GM19395 (cell line): ENCODE results near the gene FAM9C.
"Not testable (repeated sequence)": the region's sequence is repeated elsewhere in the genome, so short reads cannot be mapped to it uniquely, and the experiment has no call there.

Experiments used
- ATAC-seq: cut with Tn5 transposase; IDR thresholded peaks from one replicate; pipeline ENCODE4 v1.9.1; 2021; ENCODE audit warnings: mild to moderate bottlenecking, moderate library complexity; ENCODE audit not compliant: unreplicated experiment

FAM9C gene

GRCh38 chrX:13076176-13076961 is 31.9 kb upstream of the FAM9C start:
- ATAC-seq = peak; percentile 44

- peak; percentile 94 for ATAC-seq
Measured at GRCh38 chrX:13074297-13075262, 30.2 kb upstream of the FAM9C start.

GRCh38 chrX:13069771-13070416 is 25.5 kb upstream of the FAM9C start:
- no peak for ATAC-seq

DNA sequence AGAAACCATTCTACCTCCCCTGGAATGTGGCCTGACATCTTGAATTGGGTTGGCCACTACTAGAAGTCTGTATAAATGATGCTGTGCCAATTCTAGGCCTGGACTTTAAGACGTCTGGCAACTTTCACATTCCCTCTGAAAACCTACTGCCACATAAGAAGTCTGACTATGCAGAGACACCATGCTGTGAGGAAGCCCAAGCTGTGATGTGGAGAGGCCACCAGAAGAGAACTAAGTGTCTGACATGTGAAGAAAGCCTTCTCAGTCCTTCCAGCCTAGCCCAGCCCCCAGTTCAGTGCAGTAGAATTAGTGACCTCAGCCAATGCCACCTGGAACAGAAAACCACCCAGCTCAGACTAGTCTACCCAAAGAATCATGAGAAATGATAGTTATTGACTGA is 24.2 kb upstream of the FAM9C start:
- no peak for ATAC-seq

DNA sequence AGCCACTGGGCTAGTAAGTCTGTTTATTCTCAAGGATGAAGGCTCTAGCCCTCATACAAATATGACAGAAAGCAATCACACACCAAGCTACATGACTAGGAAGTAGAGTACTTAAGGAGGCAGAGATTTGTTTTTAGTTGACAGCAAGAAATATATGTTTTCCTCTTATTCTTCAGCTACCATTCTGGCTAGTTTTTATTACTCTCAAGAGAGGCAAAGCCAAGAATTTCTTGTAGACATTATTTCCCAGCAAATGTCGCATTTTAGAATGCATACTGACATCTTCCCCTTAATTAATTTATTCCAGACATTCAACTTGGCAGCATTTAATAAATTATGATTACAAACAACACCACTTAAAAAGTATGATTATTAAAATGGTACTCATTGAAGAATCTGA is 23.4 kb upstream of the FAM9C start:
- ATAC-seq = no peak

- ATAC-seq = no peak
Measured at GRCh38 chrX:13066391-13066790, 22.0 kb upstream of the FAM9C start.

- ATAC-seq = no peak
Measured at GRCh38 chrX:13064599-13065143, 20.3 kb upstream of the FAM9C start.

GRCh38 chrX:13063124-13063523 is 18.7 kb upstream of the FAM9C start:
- not testable (repeated sequence) for ATAC-seq

DNA sequence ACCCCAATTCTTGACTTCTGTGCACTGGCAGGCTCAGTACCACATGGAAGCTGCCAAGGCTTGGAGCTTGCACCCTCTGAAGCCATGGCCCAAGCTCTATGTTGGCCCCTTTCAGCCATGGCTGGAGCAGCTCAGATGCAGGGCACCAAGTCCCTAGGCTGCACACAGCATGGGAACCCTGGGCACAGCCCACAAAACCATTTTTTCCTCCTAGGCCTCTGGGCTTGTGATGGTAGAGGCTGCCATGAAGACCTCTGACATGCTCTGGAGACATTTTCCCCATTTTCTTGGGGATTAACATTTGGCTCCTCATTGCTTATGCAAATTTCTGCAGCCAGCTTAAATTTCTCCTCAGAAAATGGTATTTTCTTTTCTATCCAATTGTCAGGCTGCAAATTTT is 17.9 kb upstream of the FAM9C start:
- ATAC-seq = not testable (repeated sequence)

DNA sequence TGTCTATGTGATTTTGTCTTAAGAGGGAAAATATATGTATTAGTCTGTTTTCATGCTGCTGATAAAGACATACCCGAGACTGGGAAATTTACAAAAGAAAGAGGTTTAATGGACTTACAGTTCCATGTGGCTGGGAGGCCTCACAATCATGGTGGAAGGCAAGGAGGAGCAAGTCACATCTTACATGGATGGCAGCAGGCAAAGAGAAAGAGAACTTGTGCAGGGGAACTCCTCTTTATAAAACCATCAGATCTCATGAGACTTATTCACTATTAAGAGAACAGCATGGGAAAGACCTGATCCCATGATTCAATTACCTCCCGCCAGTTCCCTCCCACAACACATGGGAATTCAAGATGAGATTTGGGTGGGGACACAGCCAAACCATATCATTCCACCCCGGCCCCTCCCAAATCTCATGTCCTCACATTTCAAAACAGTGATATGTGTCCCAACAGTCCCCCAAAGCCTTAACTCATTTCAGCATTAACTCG is 16.8 kb upstream of the FAM9C start:
- not testable (repeated sequence) for ATAC-seq

DNA sequence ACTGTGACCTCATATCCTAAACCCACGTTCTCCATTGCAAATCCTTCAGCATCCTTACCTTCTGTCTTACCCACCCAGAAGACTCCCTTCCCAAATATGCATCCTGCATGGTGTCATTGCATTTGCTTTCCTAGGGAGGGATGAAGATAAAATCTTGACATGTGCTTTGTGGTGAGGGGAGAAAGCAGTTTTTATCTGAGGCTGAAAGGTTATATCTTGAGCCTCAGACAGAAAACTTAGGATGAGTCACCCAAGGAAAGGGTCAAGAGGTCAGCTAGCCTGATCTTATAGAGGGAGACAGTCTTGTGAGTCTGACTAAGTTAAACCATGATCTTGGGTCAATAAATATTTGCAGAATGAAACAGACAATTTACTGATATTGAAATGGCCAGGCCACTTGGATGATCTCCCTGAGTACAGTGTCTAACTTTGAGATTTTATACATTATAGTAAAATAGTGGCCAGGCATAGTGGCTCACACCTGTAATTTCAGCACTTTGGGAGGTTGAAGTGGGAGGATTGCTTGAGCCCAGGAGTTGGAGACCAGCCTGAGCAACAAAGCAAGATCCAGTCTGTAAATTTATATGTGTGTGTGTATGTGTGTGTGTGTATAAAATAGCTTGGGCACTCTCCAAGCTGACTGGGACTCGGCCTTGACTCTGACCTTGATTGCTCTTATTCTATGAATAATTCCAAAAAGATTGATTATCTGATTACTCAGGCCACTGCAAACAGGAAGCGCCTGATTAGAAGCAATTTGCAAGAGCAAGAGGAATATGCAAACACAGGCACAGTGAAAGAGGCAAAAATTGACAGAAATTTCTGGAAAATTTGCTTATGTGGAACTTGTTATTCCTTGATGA is 15.4 kb upstream of the FAM9C start:
- no peak for ATAC-seq

DNA sequence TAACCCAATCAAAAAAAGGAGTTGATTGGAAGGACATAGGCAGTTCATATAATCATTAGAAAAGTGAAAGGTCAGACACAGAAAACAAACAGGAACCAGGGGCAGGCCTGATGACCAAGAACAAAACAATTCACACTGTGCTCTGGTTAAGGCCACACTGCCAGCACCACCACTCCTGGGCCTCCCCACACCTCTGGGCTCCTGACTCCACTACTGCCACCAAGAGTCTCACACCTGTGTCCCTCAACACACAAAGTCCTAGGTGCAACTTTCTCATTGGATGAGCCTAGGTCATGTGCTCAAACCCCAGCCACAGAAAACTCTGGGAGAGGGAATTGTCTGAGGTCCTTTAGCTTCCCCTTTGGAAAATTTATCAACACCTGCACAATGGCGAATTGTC is 11.1 kb upstream of the FAM9C start:
- ATAC-seq = no peak

DNA sequence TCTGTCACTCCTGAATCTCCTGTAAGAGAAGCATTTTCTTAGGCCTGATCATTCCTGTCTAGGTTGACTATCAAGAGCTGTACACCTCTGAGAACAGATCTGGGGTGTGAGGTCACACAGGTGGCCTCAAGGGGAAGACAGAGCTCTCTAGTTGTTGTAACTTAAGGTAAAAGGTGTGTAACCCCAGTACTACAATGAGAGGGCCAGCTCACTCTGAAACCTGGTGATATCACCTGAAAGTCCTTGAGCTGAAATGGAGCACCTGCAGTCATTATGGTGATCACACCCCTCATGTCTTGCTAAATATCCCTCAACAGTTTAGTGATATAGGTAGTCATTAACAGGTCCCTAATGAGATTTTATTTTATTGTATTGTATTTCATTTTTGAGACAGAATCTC is 8.8 kb upstream of the FAM9C start:
- ATAC-seq = no peak

DNA sequence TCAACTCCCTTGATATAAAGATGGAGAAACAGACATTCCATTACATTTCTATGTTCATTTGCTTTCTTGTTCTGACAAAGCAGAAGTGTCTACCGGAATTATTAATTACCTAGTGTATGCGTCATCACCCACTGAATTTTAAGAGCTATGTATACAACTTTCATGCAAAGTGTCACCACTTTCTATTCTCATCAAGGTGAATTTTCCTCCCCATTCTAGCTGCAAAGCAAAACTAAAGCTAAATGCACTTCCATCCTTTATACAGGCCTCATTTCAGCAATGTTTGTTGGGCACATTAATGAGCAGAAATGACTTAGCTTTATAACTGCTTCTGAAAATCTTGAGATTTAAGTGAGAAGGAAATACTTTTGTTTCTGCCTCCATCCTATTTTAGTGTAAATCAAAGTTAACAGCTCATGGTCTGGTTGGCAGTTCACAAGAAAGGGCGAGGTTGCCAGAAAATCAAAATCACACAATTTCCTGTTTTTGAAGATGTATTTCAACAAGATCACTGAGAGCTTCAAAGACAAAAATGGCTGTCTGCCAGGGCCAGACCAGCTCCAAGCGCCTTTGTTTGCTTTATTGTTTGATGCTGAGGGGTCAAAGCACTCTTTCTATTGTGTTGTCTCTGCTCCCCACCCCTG is 7.2 kb upstream of the FAM9C start:
- ATAC-seq = peak; percentile 69

DNA sequence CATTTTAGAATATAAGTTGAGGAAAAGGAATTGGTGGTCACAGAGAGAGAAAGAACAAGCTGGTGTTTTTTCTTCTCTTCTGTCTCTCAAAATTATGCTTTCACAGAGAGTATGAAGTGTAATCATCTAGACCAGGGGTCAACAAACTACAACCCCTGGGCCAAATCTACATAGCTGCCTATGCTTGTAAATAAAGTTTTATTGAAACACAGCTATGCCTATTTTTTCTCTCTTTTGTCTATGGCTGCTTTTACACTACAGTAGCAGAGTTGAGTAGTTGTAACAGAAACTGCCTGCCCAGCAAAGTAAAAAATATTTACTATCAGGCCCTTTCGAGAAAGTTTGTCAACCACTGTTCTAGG is 6.7 kb upstream of the FAM9C start:
- ATAC-seq = no peak

DNA sequence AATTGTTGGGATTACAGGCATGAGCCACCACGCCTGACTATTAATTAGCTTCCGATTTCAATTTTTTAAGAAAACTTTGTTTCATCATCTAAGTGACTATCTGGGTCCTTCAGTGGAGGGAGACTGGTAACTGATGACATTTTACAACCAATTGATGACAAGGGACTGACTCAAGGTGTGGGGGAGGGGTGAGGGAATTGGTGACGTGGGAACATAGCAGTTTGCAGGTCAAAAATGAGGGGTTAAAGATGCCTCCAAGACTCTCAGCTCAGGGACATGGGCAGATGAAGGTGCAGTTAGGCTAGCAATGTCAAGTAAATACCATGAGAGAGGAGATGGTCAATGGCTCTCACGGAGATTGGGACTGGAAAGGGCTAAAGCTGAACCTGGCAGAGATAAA is 5.7 kb upstream of the FAM9C start:
- ATAC-seq = no peak

- no peak for ATAC-seq
Measured at GRCh38 chrX:13048280-13048679, 3.9 kb upstream of the FAM9C start.

- ATAC-seq = no peak
Measured at GRCh38 chrX:13047759-13048158, 3.3 kb upstream of the FAM9C start.

- ATAC-seq = no peak
Measured at GRCh38 chrX:13046141-13046855, 1.9 kb upstream of the FAM9C start.
